HG02943 (cell line): ENCODE results near the gene VLDLR.
"Not testable (repeated sequence)": the region's sequence is repeated elsewhere in the genome, so short reads cannot be mapped to it uniquely, and the experiment has no call there.

ENCODE experiments used
- ATAC-seq: cut with Tn5 transposase; IDR thresholded peaks from one replicate; pipeline ENCODE4 v1.9.1; 2021; ENCODE audit warnings: mild to moderate bottlenecking, low read depth, moderate library complexity; ENCODE audit not compliant: unreplicated experiment

The VLDLR gene

DNA sequence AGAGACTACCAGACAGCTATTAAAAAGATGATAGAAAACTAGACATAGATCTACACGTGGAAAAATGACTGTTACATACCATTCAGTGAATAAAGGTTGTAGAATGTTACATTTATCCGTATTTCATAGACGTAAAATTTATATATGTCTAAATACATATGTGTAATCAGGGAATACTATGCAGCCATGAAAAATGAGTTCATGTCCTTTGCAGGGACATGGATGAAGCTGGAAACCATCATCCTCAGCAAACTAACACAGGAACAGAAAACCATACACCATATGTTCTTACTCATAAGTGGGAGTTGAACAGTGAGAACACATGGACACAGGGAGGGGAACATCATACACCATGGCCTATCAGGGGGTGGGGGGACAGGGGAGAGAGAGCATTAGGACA is 85.7 kb downstream of the VLDLR start:
- not testable (repeated sequence) for ATAC-seq
